PC-9 (cell line): ENCODE results near the gene CAT. TPM values are rescaled to one million over a fixed set of nuclear protein-coding genes. Genes with fewer than 3 reads are reported as not detected.

Experiments
- BruUV-seq: library from RNA; stranded (reverse); fragments of 400-500 nt; replicated peaks from 2 replicates; lab custom pipeline; 2021; lab: Mats Ljungman, UMichigan
- CTCF ChIA-PET: fragments of 300-600 bp; sonication (Branson Sonifier 250); formaldehyde crosslinking; loops from one replicate; lab custom pipeline; 2022; ENCODE audit warnings: antibody characterized with exemption; lab: Charles Lee
- POLR2A ChIA-PET: fragments of 300-600 bp; sonication (Branson Sonifier 250); formaldehyde crosslinking; loops from one replicate; lab custom pipeline; 2022; ENCODE audit warnings: antibody characterized with exemption; ENCODE audit not compliant: unreplicated experiment; lab: Charles Lee
- DNase-seq, 2 experiments: peaks; one replicate each; pipeline versions ENCODE4 v3.0.0 to v3.0.0-alpha.2; 2015 to 2022; ENCODE audit warnings: mixed read lengths in 1 of 2
- H2AFZ ChIP-seq: fragments of 200-600 bp; sonication (generic); 2 replicates; pipeline ENCODE4 v1.8.1; 2017; ENCODE audit warnings: antibody characterized with exemption
- H3F3A ChIP-seq: fragments of 200-600 bp; sonication (generic); 2 replicates; pipeline ENCODE4 v1.8.1; 2017; ENCODE audit warnings: antibody characterized with exemption, mild to moderate bottlenecking, low read depth; ENCODE audit not compliant: insufficient read depth
- H3K27ac ChIP-seq: fragments of 200-600 bp; sonication (generic); 2 replicates; pipeline ENCODE4 v1.6.1; 2016; ENCODE audit warnings: mixed run types
- H3K27me3 ChIP-seq: fragments of 200-600 bp; sonication (generic); 2 replicates; pipeline ENCODE4 v1.6.1; 2016; ENCODE audit warnings: low read depth, mixed run types; ENCODE audit not compliant: insufficient read depth
- H3K36me3 ChIP-seq: fragments of 200-600 bp; sonication (generic); 2 replicates; pipeline ENCODE4 v1.6.1; 2016; ENCODE audit warnings: low read depth, mixed run types
- H3K4me1 ChIP-seq: fragments of 200-600 bp; sonication (generic); replicated peaks from 2 replicates; pipeline ENCODE4 v1.6.1; 2016; ENCODE audit warnings: mixed run types; ENCODE audit not compliant: insufficient read depth
- H3K4me2 ChIP-seq: fragments of 200-600 bp; sonication (generic); 2 replicates; pipeline ENCODE4 v1.6.1; 2017; ENCODE audit warnings: mixed run types
- H3K4me3 ChIP-seq: fragments of 200-600 bp; sonication (generic); 2 replicates; pipeline ENCODE4 v1.6.1; 2016; ENCODE audit warnings: mixed run types
- H3K79me2 ChIP-seq: fragments of 200-600 bp; sonication (generic); 2 replicates; pipeline ENCODE4 v1.6.1; 2017; ENCODE audit warnings: low read depth, mixed run types
- H3K9me2 ChIP-seq: fragments of 200-600 bp; sonication (generic); 2 replicates; pipeline ENCODE4 v1.8.1; 2017; ENCODE audit warnings: mild to moderate bottlenecking; ENCODE audit not compliant: insufficient read depth
- H3K9me3 ChIP-seq: fragments of 200-600 bp; sonication (generic); 2 replicates; pipeline ENCODE4 v1.8.1; 2016; ENCODE audit warnings: low read depth; ENCODE audit not compliant: insufficient read depth
- H4K20me1 ChIP-seq: fragments of 200-600 bp; sonication (generic); 2 replicates; pipeline ENCODE4 v1.8.1; 2017; ENCODE audit not compliant: insufficient read depth
- CTCF ChIP-seq: fragments of 200-600 bp; sonication (generic); conservative IDR thresholded peaks from 2 replicates; pipeline ENCODE4 v1.6.1; 2017; ENCODE audit warnings: mixed run types, antibody characterized with exemption, mild to moderate bottlenecking, moderate library complexity
- EZH2 ChIP-seq: fragments of 200-600 bp; sonication (generic); IDR thresholded peaks from 2 replicates; pipeline ENCODE4 v1.8.0; 2017; ENCODE audit warnings: antibody characterized with exemption, low read depth
- intact Hi-C: fragments of 100-400 bp; cut with micrococcal nuclease; formaldehyde crosslinking; loops from one replicate; pipeline ENCODE4 v1.10.0; 2022; ENCODE audit not compliant: unreplicated experiment
- total RNA-seq: library from RNA; stranded (reverse); gene quantifications from 2 replicates; pipeline ENCODE4 v1.2.3, GENCODE V29; 2021

CAT gene
- total RNA-seq, 1 experiment from 2014 or later: 63.4 TPM

GRCh38 chr11:34512840-34513681 lies 74.3 kb downstream of the CAT start:
- Histone ChIP-seq H3K36me3 (no peaks in the 10 kb centered on the region), H3K27me3 (no peaks in the 10 kb centered on the region), H3K79me2 (no peaks in the 10 kb centered on the region), H4K20me1 (no peaks in the 10 kb centered on the region), H3K4me3 (peak overlapping the region; percentile 56), H3K9me3 (no peaks in the 10 kb centered on the region), H3K9me2 (no peaks in the 10 kb centered on the region), H3K4me1 (peaks cover 20% of the 10 kb centered on the region), H3F3A (peaks cover 12% of the 10 kb centered on the region; the same call in 1 of the 2 replicates), H3K4me2 (peak overlapping the region; percentile 87), H3K27ac (peak overlapping the region; percentile 61), H2AFZ (peak overlapping the region; percentile 73)
- TSS peak; percentile 44 for BruUV-seq
- CTCF ChIA-PET: interaction anchor here (0.5 to 1.4 kb wide), 12 partner anchors 12 to 908 kb away, joined by 3 to 5 read pairs (median 3); no protein-coding TSS in a partner anchor
- peak; percentile 97 for TF ChIP-seq CTCF
- no peak for TF ChIP-seq EZH2
- intact Hi-C loops: loop anchor here (1.0 to 5.0 kb wide), 4 partner anchors 52 to 378 kb away; no protein-coding TSS in a partner anchor
- peak; percentile 58 to 73 for DNase-seq
- POLR2A ChIA-PET: no interaction called here

DNA sequence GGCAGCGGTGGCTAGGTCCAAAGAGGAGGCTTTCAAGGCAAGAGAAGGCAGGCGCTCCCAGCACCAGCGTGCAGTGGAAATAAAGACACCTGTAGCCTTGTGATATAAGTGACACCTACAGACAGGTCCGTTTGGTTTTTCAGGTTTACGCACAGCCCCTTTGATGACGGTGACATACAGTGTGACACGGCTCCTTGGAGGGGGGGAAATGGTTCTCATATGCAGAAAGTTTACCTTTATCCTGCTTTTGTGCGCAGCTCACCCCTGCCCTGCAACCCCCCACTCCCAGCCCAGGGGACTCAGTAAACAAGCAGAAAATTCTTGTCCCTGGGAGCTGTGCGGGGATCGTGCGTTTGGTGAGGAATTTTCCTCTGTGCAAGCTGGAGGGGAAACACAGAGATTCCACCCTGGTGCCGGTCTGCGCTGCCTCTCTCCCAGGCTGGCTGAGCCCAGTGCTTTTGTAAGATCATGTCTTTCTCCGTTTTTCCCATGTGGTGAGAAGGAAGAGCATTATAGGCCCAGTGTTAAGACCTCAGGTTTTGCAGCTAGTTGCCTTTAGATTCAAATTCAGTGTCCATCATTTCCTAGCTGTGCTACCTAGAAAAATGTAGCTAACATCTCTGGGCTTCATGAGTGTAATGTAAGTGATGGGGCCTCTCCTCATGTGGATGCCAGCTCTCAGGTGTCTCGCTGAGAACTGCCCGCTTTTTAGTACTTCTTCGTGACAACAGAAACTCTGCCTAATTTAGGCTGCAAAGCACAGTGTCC lies 75.1 kb downstream of the CAT start, which contains the start of gene ELF5:
ELF5 (minus strand) TSS at position 113 of the 768 bp plus-strand sequence. CDS start 8,045 bp downstream, outside the sequence.
- H3K4me1 ChIP-seq: peaks cover 20% of the 10 kb centered on the region
- no peaks in the 10 kb centered on the region for H3K9me2 ChIP-seq
- peaks cover 12% of the 10 kb centered on the region; the same call in 1 of the 2 replicates for H3F3A ChIP-seq
- peak within 1 kb of the TSS; percentile 73 for H2AFZ ChIP-seq
- no peaks in the 10 kb centered on the region for H3K9me3 ChIP-seq
- no peaks in the 10 kb centered on the region for H3K79me2 ChIP-seq
- ChIA-PET POLR2A (no interaction called here), CTCF (interaction anchor here (0.6 to 1.4 kb wide), 5 partner anchors 29 to 907 kb away, joined by 3 to 5 read pairs (median 3); no protein-coding TSS in a partner anchor)
- no peaks in the 10 kb centered on the region for H4K20me1 ChIP-seq
- TF ChIP-seq CTCF: no peak
- TF ChIP-seq EZH2: no peak
- no TSS peak for BruUV-seq
- intact Hi-C loops: loop anchor here (1.0 to 5.0 kb wide), 4 partner anchors 51 to 377 kb away; no protein-coding TSS in a partner anchor
- H3K4me3 ChIP-seq: peak within 1 kb of the TSS; percentile 56
- H3K4me2 ChIP-seq: peak within 1 kb of the TSS; percentile 87
- H3K27ac ChIP-seq: peak within 1 kb of the TSS; percentile 61
- peak; percentile 49 to 93 for DNase-seq
- H3K27me3 ChIP-seq: no peaks in the 10 kb centered on the region
- H3K36me3 ChIP-seq: no peaks in the 10 kb centered on the region

DNA sequence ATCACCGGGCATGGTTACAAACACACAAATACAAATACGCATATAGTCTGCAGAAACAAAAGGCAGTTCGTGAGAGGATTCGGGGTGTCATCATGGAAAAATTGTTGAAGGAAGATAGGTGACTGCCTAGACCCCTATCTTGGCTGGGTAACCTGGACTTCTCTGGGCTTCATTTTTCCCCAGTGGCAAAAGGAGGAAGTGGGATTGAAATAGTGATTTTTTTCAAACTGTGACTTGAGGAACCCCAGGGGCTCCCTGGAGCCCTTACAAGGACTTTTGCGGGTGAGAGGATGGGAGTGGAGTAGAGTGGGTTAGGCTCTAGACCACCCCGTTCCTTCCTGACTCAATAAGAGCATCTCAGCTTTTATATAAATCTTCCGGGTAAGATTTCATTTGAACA lies 75.9 kb downstream of the CAT start:
- ChIA-PET CTCF (interaction anchor here (1.0 to 1.1 kb wide), 2 partner anchors 29 to 49 kb away, joined by 3 to 5 read pairs; no protein-coding TSS in a partner anchor), POLR2A (no interaction called here)
- H3K4me1 ChIP-seq: peaks cover 20% of the 10 kb centered on the region
- H4K20me1 ChIP-seq: no peaks in the 10 kb centered on the region
- BruUV-seq: no TSS peak
- TF ChIP-seq CTCF (no peak), EZH2 (no peak)
- intact Hi-C loops: loop anchor here (5.0 kb wide), 1 partner anchor 73 kb away; no protein-coding TSS in a partner anchor
- H2AFZ ChIP-seq: no peak overlapping the region
- H3K79me2 ChIP-seq: no peaks in the 10 kb centered on the region
- H3K27ac ChIP-seq: peak overlapping the region; percentile 61; the same call in 1 of the 2 replicates
- H3K36me3 ChIP-seq: no peaks in the 10 kb centered on the region
- peaks cover 12% of the 10 kb centered on the region; the same call in 1 of the 2 replicates for H3F3A ChIP-seq
- H3K9me2 ChIP-seq: no peaks in the 10 kb centered on the region
- peak overlapping the region; percentile 56; the same call in 1 of the 2 replicates for H3K4me3 ChIP-seq
- H3K4me2 ChIP-seq: peak overlapping the region; percentile 87
- no peak for DNase-seq
- H3K27me3 ChIP-seq: no peaks in the 10 kb centered on the region
- no peaks in the 10 kb centered on the region for H3K9me3 ChIP-seq
